Pancreas (tissue), 10 donors: ENCODE data around the gene TINCR. TPM values are rescaled to one million over a fixed set of nuclear protein-coding genes. Genes with fewer than 3 reads are reported as not detected.

ENCODE experiments used
- ATAC-seq, 4 donors: fragments of 200-7000 bp; cut with Tn5 transposase; one replicate each; pipeline versions ENCODE4 v1.8.0 to v1.9.1; 2020; ENCODE audit warnings: mild to moderate bottlenecking in 4 of 4, moderate library complexity in 4 of 4
- DNase-seq, 6 donors: peaks; one replicate each; pipeline ENCODE4 v3.0.0-alpha.2; 2020
- FAIRE-seq: peaks from 2 replicates; lab custom pipeline; 2012; peaks lifted over from hg19 to GRCh38; lab: Jason Lieb, UNC
- H3K27ac ChIP-seq, 4 donors: fragments of 200-600 bp; sonication (generic); 1 replicate in 3 of 4; 2 replicates in 1 of 4; pipeline versions ENCODE4 v1.5.0 to v1.8.0; 2020
- H3K27me3 ChIP-seq, 4 donors: fragments of 200-600 bp; one replicate each; pipeline ENCODE4 v1.8.0; 2021
- H3K36me3 ChIP-seq, 3 donors: fragments of 200-600 bp; sonication (generic) in 1 of 3; one replicate each; pipeline versions ENCODE4 v1.5.0 to v1.8.0; 2020 to 2021
- H3K4me1 ChIP-seq, 3 donors: fragments of 200-600 bp; one replicate each; pipeline ENCODE4 v1.8.0; 2021
- H3K4me3 ChIP-seq, 4 donors: fragments of 200-600 bp; sonication (generic) in 2 of 4; one replicate each; pipeline versions ENCODE4 v1.5.0 to v1.8.0; 2020 to 2021
- H3K9me3 ChIP-seq, 4 donors: fragments of 200-600 bp; one replicate each; pipeline ENCODE4 v1.8.0; 2021
- WGBS, 2 donors: extraction: QIAGEN DNeasy Blood & Tissue Kit; methylation state at CpG; one replicate each; pipeline ENCODE4 v1.1.7; 2013; 5-methylcytosine and 5-hydroxymethylcytosine counted together
- intact Hi-C, 3 donors: fragments of 100-400 bp; cut with DNase I; formaldehyde crosslinking; loops; one replicate each; pipeline versions ENCODE4 v1.11.1 to v1.14.2; 2022
- polyA plus RNA-seq, 2 donors: library from polyadenylated mRNA; stranded (reverse); fragments of 200-250 nt; gene quantifications; one replicate each; pipeline ENCODE4 v1.2.3, GENCODE V29; 2013
- total RNA-seq, 6 donors: library from RNA; stranded (reverse); fragmentation: NEBNext Ultra II Directional in 4 of 6; extraction: Animal tissue kit (Norgen Biotek cat#: 25700) in 4 of 6; gene quantifications; one replicate each; pipeline versions ENCODE4 v1.2.1 to v1.2.4, GENCODE V29; 2021 to 2023
- TF ChIP-seq, protein P1 (sequence below), 4 donors: fragments of 200-600 bp; sonication (generic) in 3 of 4; IDR thresholded peaks; one replicate each; pipeline versions ENCODE4 v1.5.0 to v1.8.0; 2021; ENCODE audit warnings: antibody characterized with exemption in 4 of 4
- donor health status: healthy with polysubstance abuse.
- donor health status: DM: no; HTN: no; CAD: no; lungs with moderate emphysema.
- donor health status: DM: no; HTN: no; CAD: no.
- donor health status: control.
- donor health status: control.
- donor health status: Bipolar disorder and iron deficiency.
- donor health status: DM: yes; HTN: yes; CAD: no.
- donor health status: DM: no; HTN: no; CAD: no.
- donor health status: DM: no; HTN: no; CAD: no.
- donor health status: DM: yes; HTN: yes; CAD: no.

Gene TINCR
- total and polyA plus RNA-seq, 8 donors: 0.09 to 0.85 (median 0.22) TPM; not detected in 1

DNA sequence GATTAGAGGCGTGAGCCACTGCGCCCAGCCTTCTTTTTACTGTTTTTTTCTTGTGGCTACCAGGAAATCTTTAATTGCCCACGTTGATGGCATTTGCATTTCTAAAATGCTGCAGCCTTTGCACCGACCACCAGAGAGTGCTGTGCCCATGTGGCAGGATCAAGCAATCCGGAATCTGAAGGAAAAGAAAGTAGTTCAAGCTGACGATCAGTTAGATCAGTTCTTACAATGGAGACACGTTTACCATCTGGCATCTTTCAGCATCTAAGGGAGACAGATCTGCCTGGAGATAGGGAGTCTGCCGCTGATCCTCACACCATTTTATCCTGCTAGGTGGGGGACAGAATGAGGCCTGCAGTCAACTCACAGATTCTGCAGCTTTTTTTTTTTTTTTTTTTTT lies 19.9 kb downstream of the TINCR start:
- H3K9me3 ChIP-seq: no peaks in the 10 kb centered on the region
- 29 to 38% methylated on average over 8 of the region's 8 CpGs for WGBS, 2 donors
- H3K4me1 ChIP-seq: no peaks in the 10 kb centered on the region
- no peak overlapping the region for H3K4me3 ChIP-seq
- no peak overlapping the region for H3K27ac ChIP-seq
- ATAC-seq (peak in 1 of 4 donors; percentile 41), FAIRE-seq (no peak), DNase-seq (no peak)
- no peaks in the 10 kb centered on the region for H3K27me3 ChIP-seq
- H3K36me3 ChIP-seq: no peaks in the 10 kb centered on the region
- TF ChIP-seq, protein P1, sequence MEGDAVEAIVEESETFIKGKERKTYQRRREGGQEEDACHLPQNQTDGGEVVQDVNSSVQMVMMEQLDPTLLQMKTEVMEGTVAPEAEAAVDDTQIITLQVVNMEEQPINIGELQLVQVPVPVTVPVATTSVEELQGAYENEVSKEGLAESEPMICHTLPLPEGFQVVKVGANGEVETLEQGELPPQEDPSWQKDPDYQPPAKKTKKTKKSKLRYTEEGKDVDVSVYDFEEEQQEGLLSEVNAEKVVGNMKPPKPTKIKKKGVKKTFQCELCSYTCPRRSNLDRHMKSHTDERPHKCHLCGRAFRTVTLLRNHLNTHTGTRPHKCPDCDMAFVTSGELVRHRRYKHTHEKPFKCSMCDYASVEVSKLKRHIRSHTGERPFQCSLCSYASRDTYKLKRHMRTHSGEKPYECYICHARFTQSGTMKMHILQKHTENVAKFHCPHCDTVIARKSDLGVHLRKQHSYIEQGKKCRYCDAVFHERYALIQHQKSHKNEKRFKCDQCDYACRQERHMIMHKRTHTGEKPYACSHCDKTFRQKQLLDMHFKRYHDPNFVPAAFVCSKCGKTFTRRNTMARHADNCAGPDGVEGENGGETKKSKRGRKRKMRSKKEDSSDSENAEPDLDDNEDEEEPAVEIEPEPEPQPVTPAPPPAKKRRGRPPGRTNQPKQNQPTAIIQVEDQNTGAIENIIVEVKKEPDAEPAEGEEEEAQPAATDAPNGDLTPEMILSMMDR (IDR thresholded peaks at IDR 0.05): no peak
- intact Hi-C loops: no loop called here

DNA sequence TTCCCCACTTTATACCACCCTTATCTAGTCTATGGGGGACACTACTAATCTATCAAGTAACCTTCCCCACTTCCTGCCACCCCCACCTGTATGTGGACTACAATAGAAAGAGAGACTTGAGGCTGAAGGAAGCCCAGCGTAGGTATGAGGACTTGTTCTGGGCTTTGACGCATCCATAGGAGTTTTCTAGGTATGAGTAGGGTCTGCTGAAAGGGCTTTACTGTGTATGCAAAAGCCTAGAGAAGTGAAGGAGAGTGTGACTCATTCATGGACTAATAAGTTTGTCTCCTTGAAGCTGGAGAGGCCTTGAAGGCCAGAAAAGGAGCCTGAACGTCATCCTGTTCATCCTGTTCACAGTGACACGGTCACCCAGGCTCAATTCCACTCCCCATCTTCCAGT lies 21.8 kb downstream of the TINCR start:
- WGBS, 2 donors: 77 to 82% methylated on average over 4 of the region's 4 CpGs
- intact Hi-C loops: no loop called here
- no peak for FAIRE-seq

DNA sequence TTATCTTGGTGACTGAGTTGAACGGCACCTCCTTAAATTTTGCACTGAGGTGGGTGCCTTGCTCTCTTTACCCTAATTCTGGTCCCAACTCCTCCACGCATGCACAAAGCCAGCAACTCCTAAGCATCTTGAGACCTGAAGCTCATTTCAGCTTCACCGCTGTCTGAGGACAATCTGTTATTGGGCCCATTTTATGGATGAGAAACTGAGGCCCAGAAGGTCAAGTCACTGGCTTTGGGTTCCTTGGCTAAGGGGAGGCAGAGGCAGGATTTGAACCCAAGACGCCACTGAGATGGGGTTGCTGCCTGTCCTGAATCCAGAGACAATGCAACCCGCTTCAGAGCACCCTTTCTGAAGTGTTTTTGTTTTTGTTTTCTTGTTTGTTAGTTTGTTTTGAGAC lies 22.7 kb downstream of the TINCR start:
- no peak overlapping the region for H3K4me3 ChIP-seq
- H3K27me3 ChIP-seq: no peaks in the 10 kb centered on the region
- no peaks in the 10 kb centered on the region for H3K36me3 ChIP-seq
- DNase-seq (no peak), ATAC-seq (no peak), FAIRE-seq (no peak)
- TF ChIP-seq, protein P1 (IDR thresholded peaks at IDR 0.05): no peak
- H3K27ac ChIP-seq: no peak overlapping the region
- intact Hi-C loops: no loop called here
- H3K9me3 ChIP-seq: no peaks in the 10 kb centered on the region
- 76 to 89% methylated on average over 5 of the region's 5 CpGs for WGBS, 2 donors
- no peaks in the 10 kb centered on the region for H3K4me1 ChIP-seq

More for the DNA sequence above, 21.8 kb downstream of the TINCR start:
- H3K4me3 ChIP-seq: no peak overlapping the region
- H3K27ac ChIP-seq: no peak overlapping the region
- no peaks in the 10 kb centered on the region for H3K27me3 ChIP-seq
- H3K36me3 ChIP-seq: no peaks in the 10 kb centered on the region
- no peaks in the 10 kb centered on the region for H3K9me3 ChIP-seq
- H3K4me1 ChIP-seq: no peaks in the 10 kb centered on the region
- TF ChIP-seq, protein P1 (IDR thresholded peaks at IDR 0.05): no peak
- DNase-seq (no peak), ATAC-seq (no peak)

DNA sequence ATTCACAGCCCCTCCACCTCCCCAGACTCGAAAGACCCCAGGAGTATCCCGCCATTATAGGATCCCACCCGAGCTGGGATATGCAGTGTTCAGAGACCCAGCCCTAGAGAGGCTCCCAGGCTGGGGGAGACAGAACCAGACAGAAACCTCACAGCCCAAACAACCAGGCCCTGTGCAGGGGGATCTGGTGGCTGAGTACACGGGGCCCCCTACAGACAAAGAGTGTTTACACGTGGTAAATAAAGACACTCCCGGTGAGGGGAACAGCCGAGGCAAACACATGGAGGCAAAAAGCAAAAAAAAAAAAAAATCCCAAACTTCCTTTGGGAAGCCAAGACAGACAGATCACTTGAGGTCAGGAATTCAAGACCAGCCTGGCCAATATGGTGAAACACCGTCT lies 25.1 kb downstream of the TINCR start:
- no peak overlapping the region for H3K27ac ChIP-seq
- no peaks in the 10 kb centered on the region for H3K4me1 ChIP-seq
- no peaks in the 10 kb centered on the region for H3K36me3 ChIP-seq
- DNase-seq (no peak), ATAC-seq (no peak), FAIRE-seq (no peak)
- 43 to 47% methylated on average over 8 of the region's 8 CpGs for WGBS, 2 donors
- TF ChIP-seq, protein P1 (IDR thresholded peaks at IDR 0.05): no peak
- no peaks in the 10 kb centered on the region for H3K27me3 ChIP-seq
- no peak overlapping the region for H3K4me3 ChIP-seq
- intact Hi-C loops: no loop called here
- no peaks in the 10 kb centered on the region for H3K9me3 ChIP-seq

DNA sequence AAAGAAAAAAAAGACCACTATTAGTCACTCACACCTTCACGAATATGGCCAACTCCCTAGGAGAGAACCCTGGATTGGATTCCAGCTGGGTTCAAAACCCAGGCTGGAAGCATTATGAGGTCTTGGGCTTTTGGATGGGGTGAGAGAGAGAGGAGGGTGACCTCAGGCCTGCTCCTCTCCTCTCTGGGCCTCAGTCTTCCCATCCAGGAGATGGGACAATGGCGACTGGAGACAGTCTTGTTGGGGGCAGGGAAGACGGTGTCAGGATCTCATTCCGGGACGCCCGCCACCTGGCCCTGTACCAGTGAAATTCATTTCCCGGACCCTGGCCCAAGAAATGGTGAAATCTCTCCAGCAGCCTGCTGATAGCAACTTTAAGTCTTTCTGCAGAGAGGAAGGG lies 26.3 kb downstream of the TINCR start:
- Histone ChIP-seq H3K9me3 (no peaks in the 10 kb centered on the region), H3K27ac (no peak overlapping the region), H3K36me3 (no peaks in the 10 kb centered on the region), H3K4me3 (no peak overlapping the region), H3K27me3 (no peaks in the 10 kb centered on the region), H3K4me1 (no peaks in the 10 kb centered on the region)
- no peak for DNase-seq
- WGBS, 2 donors: 75 to 76% methylated on average over 7 of the region's 7 CpGs
- intact Hi-C loops: no loop called here
- no peak for ATAC-seq
- FAIRE-seq: no peak
- TF ChIP-seq, protein P1 (IDR thresholded peaks at IDR 0.05): no peak
